IPS-18c (cell line): ENCODE results near the gene ARPC4.

Experiments used
- H3K4me3 ChIP-seq: 2 replicates; pipeline ENCODE4 v1.7.0; 2013; ENCODE audit warnings: low read depth, mild to moderate bottlenecking, low read length, moderate library complexity; ENCODE audit not compliant: insufficient read depth
- H3K9me3 ChIP-seq: one replicate; pipeline ENCODE4 v1.6.1; 2013; ENCODE audit warnings: mild to moderate bottlenecking, low read length, moderate library complexity; ENCODE audit not compliant: control insufficient read depth, insufficient read depth

ARPC4 gene

DNA sequence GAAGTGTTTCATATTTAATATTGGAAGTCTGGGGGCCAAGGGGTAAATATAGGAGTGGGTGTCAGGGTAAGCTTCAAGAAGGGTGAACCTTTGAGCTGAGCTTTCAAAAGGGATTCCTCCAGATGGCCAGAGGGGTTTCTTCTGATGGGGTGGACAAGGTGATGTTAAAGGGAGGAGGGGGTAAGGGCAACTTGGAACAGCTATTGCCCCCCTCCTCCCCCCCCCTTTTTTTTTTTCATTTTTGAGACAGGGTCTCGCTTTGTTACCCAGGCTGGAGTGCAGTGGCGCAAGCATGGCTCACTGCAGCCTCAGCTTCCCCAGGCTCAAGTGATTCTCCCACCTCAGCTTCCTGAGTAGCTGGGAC, 15.1 kb downstream of the ARPC4 start:
- H3K4me3 ChIP-seq = no peak overlapping the region

DNA sequence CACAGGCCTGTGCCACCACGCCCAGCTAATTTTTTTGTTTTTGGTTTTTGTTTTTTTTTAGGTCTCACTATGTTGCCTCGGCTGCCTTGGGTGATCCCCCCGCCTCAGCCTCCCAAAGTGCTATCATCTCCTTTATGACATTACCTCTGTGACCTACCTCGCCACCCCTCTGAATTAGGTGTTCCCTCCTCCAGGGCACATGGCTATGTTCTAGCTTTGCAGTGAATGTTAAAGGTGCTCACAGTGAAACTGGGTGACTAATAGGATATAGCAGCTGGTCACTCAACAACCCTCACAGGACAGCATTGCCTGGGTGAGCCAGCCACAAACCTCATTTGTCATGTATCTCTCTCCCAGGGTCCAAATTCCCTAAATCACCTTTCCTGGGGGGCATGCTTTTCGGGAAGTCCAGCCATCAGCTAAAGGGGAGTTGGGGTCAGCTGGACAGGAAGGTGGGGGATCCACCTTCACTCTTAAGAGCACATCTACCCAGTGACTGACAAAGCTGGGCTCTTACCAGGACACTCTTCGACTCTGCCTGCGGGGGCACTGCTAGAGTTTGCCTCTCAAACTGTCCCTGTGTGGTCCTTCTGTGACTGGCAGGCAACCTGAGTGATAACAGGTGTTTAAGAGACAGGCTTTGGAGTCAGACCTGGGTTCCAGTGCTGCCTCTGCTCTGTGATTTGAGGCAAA, 15.6 kb downstream of the ARPC4 start:
- Histone ChIP-seq H3K4me3 (no peak overlapping the region), H3K9me3 (no peaks in the 10 kb centered on the region)

More for the DNA sequence above, 15.1 kb downstream of the ARPC4 start:
- H3K9me3 ChIP-seq = no peaks in the 10 kb centered on the region

DNA sequence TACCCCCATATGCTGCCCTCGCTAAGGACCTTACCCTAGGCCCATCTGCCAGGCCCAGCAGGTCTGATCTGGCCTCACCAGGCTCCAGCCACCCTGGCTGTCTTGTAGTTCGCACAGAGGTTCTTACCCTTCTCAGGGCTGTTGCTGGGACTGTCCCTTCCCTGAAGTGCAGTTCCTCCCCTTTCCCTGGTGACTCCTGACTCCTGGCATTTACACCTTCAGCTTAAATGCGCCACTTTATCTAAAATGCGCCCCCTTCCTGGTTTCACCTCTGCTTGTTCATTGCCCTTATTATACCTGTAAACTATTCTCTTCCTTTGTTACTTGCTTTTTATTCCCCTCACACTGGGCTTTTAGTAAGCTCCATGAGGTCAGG, 16.3 kb downstream of the ARPC4 start:
- H3K4me3 ChIP-seq = peak overlapping the region; percentile 77; the same call in 1 of the 2 replicates
- no peaks in the 10 kb centered on the region for H3K9me3 ChIP-seq

DNA sequence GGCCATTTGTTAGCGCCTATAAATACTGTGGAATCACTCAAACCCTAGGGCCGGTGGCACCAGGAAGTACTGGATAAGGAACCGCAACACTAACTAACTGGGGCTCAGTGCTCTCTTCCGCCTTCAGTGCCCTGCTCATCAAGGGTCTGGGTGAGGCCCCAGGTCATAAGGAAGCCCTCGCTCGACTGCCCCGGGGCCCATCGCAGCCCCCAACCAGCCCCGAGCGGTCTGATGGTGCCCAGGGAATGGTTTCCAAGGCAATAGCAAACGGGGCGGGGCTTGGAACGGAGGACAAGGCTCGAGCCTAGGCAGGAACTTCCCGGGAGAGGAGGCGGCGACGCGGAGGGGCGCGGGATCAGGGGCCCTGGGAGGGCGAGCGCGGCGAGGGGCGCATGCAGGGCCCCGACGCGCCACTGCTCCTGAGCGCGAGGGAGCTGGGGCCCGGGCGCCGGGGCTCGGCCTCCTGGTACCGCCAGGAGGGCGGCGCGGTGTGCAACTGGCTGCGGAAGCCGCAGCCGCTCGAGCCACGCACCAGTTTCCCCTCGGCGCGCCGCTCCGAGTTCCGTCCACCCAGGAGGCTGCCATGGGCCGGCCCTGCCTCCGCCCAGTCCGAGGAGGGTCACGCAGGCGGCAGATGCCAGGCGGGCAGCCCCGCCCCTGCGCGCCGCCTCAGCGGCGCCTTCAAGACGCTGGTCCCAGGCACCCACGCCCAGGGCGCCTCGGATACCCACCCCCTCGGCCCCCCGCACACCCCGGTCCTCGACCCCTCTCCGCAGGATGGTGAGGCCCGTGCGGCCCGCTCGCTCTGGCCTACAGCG, 16.9 kb downstream of the ARPC4 start, which contains the start of gene TTLL3:
TTLL3 (plus strand) TSS at position 648 of the 818 bp plus-strand sequence. CDS start 400 bp downstream, outside the sequence.
- Histone ChIP-seq H3K9me3 (no peaks in the 10 kb centered on the region), H3K4me3 (peak within 1 kb of the TSS; percentile 77)

DNA sequence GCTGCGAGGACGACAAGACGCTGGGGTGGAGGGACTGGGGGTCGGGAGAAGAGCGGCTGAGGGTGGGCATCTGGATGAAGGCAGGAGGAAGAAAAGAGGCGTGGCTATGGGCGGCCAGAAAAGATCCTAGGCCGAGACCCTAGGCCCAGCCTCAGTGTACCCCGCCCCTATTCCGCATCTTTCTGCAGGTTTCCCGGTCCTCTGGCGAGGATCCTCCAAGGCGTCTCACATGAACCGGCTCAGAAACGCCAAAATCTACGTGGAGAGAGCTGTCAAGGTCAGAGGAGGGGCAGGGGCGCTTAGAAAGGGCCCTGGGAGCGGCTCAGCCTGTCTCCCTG, 17.5 kb downstream of the ARPC4 start:
- H3K4me3 ChIP-seq = peak overlapping the region; percentile 77
- no peaks in the 10 kb centered on the region for H3K9me3 ChIP-seq

DNA sequence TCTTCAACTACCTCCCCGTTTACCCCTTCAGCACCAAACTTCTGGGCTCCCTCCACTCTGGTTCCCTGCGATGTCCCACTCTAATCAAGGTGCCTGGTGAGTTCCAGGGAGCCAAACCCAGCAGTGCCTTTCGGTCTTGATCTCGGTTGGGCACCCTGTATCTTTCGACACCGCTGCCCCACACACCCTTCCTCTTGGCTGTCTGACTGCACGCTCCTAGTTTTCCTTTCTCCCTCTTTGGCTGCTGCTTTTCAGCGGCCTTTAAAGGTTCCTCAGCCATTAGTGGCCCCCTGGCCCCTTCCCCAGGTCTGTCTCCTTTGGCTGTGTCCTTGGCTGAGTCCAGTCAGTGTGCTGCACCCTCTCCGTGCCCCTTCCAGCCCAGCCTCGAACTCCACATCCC, 18.0 kb downstream of the ARPC4 start:
- peak overlapping the region; percentile 77; the same call in 1 of the 2 replicates for H3K4me3 ChIP-seq
- H3K9me3 ChIP-seq = no peaks in the 10 kb centered on the region

DNA sequence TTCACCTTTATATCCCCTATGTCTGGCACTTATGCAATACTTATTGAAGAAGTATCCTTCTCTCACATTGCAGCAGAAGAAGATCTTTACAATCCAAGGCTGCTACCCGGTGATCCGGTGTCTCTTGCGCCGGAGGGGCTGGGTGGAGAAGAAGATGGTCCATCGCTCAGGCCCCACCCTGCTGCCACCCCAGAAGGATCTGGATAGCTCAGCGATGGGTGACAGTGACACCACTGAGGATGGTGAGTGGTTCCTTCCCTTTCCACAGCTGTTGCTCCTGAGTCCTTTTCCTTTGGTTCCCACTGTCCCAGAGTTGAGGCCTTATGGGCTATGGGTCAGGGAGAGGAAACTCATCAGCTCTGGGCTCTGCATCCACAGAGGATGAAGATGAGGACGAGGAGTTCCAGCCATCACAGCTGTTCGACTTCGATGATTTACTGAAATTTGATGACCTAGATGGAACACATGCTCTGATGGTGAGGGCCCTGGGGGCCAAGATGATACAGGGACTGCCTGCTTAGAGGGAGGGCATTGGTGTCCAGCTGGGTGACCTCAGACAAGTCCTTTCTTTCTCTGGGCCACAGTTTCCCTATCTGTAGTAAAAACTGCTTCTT, 20.1 kb downstream of the ARPC4 start:
- Histone ChIP-seq H3K4me3 (no peak overlapping the region), H3K9me3 (no peaks in the 10 kb centered on the region)

DNA sequence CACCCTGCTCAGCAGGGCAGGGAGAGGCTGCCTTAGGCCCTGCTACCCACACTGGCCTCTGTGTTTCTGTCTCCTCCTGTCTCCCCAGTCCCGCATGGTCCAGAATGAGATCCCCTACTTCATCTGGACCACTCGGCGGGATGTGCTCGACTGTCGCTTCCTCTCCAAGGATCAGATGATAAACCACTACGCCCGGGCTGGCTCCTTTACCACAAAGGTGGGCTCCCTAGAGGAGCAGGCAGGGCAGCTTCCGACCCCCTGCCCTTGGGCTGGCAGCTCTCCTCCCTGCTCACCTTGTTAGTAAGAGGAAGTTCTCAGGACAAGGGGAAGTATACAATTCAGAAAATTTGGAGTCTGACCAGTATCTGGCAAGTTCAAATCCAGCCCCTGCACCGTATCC, 23.1 kb downstream of the ARPC4 start:
- H3K4me3 ChIP-seq = no peak overlapping the region
- no peaks in the 10 kb centered on the region for H3K9me3 ChIP-seq

DNA sequence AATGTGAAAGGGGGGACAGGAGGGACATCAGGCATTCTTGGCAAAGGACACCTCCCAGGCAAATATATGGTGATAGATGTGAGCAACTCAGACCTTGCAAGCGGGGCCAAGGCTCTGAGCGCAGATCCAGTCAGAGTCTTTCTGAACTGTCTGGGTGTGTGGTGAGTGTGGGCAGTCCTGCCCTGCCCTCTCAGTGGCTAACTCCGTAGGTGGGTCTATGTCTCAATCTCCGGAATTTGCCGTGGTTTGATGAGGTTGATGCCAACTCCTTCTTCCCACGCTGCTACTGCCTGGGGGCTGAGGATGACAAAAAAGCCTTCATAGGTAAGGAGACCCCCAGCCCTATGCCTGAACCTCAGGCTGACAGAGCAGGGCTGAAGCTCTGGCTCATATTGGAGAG, 24.6 kb downstream of the ARPC4 start:
- H3K4me3 ChIP-seq = no peak overlapping the region
- H3K9me3 ChIP-seq = no peaks in the 10 kb centered on the region

DNA sequence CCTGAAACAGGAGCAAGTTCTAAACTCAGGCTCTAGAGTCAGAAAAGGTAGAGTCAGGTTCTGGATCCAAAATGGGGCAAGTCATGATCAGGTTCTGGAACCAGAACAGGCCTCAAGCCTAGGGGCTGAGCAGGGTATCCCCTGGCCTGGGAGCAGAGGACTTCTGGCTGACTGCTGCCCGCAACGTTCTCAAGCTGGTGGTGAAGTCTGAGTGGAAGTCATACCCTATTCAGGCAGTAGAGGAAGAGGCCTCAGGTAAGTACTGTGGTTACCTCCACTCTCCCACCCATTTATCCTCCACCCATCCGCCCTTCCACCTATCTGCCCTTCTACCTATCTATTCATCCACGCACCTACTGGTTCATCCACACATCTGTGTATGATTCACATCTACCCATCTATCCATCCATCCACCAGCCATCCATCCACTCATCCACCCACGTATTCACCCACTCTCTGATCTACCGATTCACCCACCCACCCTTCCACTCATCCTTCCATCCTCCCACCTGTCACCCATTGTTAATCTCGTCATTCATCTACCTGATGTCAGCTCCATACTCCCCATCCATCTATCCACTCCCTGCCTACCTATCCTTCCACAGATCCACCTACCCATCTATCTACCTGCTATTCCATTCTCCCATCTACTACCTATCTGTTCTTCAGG, 25.9 kb downstream of the ARPC4 start:
- Histone ChIP-seq H3K4me3 (no peak overlapping the region), H3K9me3 (no peaks in the 10 kb centered on the region)

DNA sequence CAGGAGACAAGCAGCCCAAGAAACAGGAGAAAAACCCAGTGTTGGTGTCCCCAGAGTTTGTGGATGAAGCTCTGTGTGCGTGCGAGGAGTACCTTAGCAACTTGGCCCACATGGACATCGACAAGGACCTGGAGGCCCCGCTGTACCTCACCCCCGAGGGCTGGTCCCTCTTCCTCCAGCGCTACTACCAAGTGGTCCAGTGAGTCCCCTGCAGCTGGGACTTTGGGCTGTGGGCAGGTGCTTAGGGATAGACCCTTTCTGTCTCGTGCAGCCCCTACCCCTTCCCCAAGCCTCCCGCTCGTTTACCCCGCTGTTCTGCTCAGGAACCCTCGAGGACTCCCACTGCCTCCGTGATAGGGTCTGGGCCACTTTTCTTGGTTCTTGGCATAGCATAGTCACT, 27.7 kb downstream of the ARPC4 start:
- Histone ChIP-seq H3K9me3 (no peaks in the 10 kb centered on the region), H3K4me3 (no peak overlapping the region)

DNA sequence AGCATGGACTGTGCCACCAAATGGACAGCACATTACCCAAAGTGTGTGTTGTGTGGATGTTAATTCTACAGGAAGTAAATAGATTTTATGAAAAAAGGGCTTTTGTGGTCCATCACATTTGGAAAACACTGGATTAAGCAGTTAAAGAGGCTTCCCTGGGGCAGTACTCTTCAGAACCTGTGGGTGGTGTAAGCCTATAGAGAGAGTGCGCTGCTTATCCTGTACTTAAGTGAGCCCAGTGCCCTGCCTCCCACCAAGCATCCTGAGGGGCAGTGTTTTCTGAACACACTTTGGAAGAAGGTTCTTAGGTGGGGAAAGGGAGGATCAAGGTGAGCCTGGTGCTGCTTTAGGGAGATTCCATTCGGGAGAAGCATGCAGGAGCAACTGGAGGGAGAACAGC, 28.1 kb downstream of the ARPC4 start:
- Histone ChIP-seq H3K4me3 (no peak overlapping the region), H3K9me3 (no peaks in the 10 kb centered on the region)

DNA sequence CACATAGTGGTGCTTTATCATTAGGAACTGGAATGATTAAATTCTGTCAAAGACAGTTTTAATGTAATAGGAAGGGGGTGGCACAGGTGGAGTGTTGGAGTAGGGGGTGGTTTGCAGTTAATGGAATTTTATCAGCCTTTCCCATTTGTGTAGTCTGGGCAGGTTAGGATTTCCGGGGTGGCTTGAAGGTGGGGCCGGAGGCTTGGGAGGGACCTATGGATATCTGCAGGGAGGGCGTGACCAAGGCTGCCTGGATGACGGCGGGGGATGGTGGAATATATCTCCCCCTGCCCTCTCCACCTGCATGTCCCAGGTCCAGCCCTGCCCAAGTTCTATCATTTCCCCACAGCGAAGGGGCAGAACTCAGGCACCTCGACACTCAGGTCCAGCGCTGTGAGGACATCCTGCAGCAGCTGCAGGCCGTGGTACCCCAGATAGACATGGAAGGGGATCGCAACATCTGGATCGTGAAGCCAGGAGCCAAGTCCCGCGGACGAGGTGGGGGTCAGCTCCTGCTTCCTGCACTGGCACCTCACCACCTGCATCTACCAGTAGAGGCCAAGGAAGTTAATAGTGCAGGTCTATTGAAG, 32.7 kb downstream of the ARPC4 start:
- Histone ChIP-seq H3K9me3 (no peaks in the 10 kb centered on the region), H3K4me3 (no peak overlapping the region)

DNA sequence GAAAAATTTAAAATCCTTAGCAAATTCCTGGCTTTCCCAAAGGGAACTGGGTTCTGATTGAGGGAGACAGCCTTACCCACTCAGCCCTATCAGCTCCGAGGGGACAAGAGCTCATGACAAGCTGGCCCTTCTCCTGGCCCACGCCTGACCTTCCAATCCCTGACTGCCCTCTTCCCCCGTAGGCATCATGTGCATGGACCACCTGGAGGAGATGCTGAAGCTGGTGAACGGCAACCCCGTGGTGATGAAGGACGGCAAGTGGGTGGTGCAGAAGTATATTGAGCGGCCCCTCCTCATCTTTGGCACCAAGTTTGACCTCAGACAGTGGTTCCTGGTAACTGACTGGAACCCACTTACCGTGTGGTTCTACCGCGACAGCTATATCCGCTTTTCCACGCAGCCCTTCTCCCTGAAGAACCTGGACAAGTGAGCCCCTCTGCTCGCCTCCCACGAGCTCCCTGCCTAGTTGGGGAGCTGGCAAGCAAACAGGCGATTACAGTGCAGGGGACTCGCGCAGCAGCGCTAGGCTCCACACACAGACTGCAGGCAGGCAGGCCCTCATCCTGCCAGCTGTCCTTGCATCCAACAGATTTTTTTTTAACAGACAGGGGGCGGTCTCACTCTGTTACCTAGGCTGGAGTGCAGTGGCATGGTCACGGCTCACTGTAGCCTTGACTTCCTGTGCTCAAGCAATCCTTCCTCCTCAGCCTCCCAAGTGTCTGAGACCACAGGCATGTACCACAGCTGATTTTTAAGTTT, 34.1 kb downstream of the ARPC4 start:
- H3K9me3 ChIP-seq = no peaks in the 10 kb centered on the region
- no peak overlapping the region for H3K4me3 ChIP-seq

DNA sequence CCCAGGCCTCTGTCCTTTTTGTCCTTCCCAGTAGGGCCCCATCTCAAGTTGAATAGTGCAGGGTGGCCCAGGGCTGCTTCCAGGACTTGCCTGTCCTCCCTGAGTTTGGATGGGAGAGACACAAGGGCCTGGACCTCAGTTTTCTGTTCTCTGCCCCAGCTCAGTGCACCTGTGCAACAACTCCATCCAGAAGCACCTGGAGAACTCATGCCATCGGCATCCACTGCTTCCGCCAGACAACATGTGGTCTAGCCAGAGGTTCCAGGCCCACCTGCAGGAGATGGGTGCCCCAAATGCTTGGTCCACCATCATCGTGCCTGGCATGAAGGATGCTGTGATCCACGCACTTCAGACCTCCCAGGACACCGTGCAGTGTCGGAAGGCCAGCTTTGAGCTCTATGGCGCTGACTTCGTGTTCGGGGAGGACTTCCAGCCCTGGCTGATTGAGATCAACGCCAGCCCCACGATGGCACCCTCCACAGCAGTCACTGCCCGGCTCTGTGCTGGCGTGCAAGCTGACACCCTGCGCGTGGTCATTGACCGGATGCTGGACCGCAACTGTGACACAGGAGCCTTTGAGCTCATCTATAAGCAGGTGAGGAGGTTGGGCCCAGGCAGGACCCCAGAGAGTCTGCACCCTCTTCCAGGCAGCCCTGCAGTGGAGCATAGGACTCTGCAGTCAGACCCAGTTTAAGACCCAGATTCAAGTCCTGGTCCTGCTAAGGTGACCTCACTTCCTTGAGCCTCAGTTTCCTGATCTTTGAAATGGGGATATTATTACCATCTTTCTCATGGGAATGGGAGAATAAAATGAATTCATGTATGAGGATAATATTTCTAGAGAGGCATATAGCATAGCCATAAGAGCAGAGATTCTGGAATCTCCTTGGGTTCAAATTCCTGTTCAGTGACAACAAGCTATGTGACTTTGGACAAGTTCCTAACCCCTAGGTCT, 36.2 kb downstream of the ARPC4 start:
- Histone ChIP-seq H3K4me3 (no peak overlapping the region), H3K9me3 (no peaks in the 10 kb centered on the region)

DNA sequence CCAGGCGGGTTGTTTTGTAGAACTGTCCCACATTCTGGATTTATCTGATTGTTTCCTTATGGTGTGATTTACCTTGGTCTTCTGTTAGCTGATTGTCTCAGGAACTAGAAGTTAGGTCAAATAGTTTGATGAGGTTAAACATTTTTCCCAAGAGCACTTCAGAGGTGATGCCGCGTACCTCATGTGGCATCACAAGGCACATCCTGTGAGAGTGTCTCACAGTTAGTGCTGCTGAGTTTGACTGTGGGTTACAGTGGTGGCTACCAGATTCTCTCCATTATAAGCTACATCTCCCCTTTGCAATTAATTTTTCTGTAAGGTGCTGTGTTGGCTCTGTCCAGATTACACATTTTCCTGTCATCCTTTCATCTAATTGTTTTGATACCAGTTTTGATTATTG, 38.4 kb downstream of the ARPC4 start:
- Histone ChIP-seq H3K9me3 (peaks cover 2% of the 10 kb centered on the region), H3K4me3 (no peak overlapping the region)
